Heart right ventricle (tissue), 16 donors: ENCODE measurements around the gene QTRT2. TPM values are rescaled to one million over a fixed set of nuclear protein-coding genes. Genes with fewer than 3 reads are reported as not detected.

Experiments used
- ATAC-seq, 8 donors: fragments of 200-7000 bp; cut with Tn5 transposase; one replicate each; pipeline ENCODE4 v1.9.1; 2020; ENCODE audit warnings: mild to moderate bottlenecking in 8 of 8, moderate library complexity in 8 of 8, moderate number of reproducible peaks in 1 of 8
- DNase-seq, 2 donors: peaks; one replicate each; pipeline ENCODE4 v3.0.0-alpha.2; 2020
- H3K27ac ChIP-seq, 10 donors: fragments of 200-600 bp; sonication (generic) in 2 of 10; one replicate each; pipeline versions ENCODE4 v1.5.0 to v1.8.0; 2020 to 2022; ENCODE audit warnings: mild to moderate bottlenecking in 3 of 10
- H3K27me3 ChIP-seq, 7 donors: fragments of 200-600 bp; one replicate each; pipeline ENCODE4 v1.8.0; 2021 to 2022; ENCODE audit warnings: mild to moderate bottlenecking in 2 of 7
- H3K36me3 ChIP-seq, 9 donors: fragments of 200-600 bp; sonication (generic) in 1 of 9; one replicate each; pipeline versions ENCODE4 v1.5.0 to v1.8.0; 2020 to 2022; ENCODE audit warnings: mild to moderate bottlenecking in 2 of 9
- H3K4me1 ChIP-seq, 9 donors: fragments of 200-600 bp; sonication (generic) in 1 of 9; one replicate each; pipeline versions ENCODE4 v1.5.0 to v1.8.0; 2020 to 2022; ENCODE audit warnings: mild to moderate bottlenecking in 4 of 9
- H3K4me3 ChIP-seq, 10 donors: fragments of 200-600 bp; sonication (generic) in 2 of 10; one replicate each; pipeline versions ENCODE4 v1.5.0 to v1.8.0; 2020 to 2022; ENCODE audit warnings: mild to moderate bottlenecking in 7 of 10, moderate library complexity in 2 of 10
- H3K9me3 ChIP-seq, 11 donors: fragments of 200-600 bp in 10 of 11; sonication (generic) in 2 of 11; one replicate each; pipeline versions ENCODE4 v1.5.0 to v1.8.0; 2013 to 2022; ENCODE audit warnings: mild to moderate bottlenecking in 2 of 11, control low read depth in 1 of 11, moderate library complexity in 1 of 11
- CTCF ChIP-seq, 9 donors: fragments of 200-600 bp; sonication (generic) in 2 of 9; IDR thresholded peaks; one replicate each; pipeline versions ENCODE4 v1.5.0 to v1.8.0; 2021 to 2022; ENCODE audit warnings: antibody characterized with exemption in 9 of 9, mild to moderate bottlenecking in 5 of 9, moderate library complexity in 1 of 9
- WGBS, 2 donors: extraction: QIAGEN DNeasy Blood & Tissue Kit; methylation state at CpG; one replicate each; pipeline ENCODE4 v1.1.7; 2013; ENCODE audit warnings: inconsistent platforms in 1 of 2; 5-methylcytosine and 5-hydroxymethylcytosine counted together
- intact Hi-C, 10 donors: fragments of 100-400 bp; cut with DNase I; formaldehyde crosslinking; loops; one replicate each; pipeline versions ENCODE4 v1.11.1 to v1.14.2; 2022
- polyA plus RNA-seq, 2 donors: library from polyadenylated mRNA; stranded (reverse); fragments of 200-250 nt; gene quantifications; one replicate each; pipeline ENCODE4 v1.2.3, GENCODE V29; 2013
- total RNA-seq, 10 donors: library from RNA; stranded (reverse); fragmentation: NEBNext Ultra II Directional in 3 of 10; extraction: Animal tissue kit (Norgen Biotek cat#: 25700) in 3 of 10; gene quantifications; one replicate each; pipeline versions ENCODE4 v1.2.1 to v1.2.4, GENCODE V29; 2021 to 2023
- donor health status: Arrhythmogenic right ventricular cardiomyopathy.
- donor health status: ischemic (EF 13 %, LVEDD 7.1; RV severe dilation, severe dysfunction).
- donor health status: healthy with polysubstance abuse.
- donor health status: DM: no; HTN: yes; CAD: no.
- donor health status: DM: no; HTN: no; CAD: no.
- donor health status: ischemic (EF 25% LVEDD 6.9; RV normal size, moderate dysfunction).
- donor health status: ischemic (EF 25% LVEDD 5.7; RV mildly dilated, moderate dysfunction).
- donor health status: healthy.
- donor health status: DM: yes; HTN: yes; CAD: no.
- donor health status: Ischemic cardiomyopathy.
- donor health status: ischemic (EF 35%, LVEDD 5.7; RV mildly dilated, moderate dysfunction).
- donor health status: nonischemic (EF 11% LVEDD 7.7; RV severe dilation, severe dysfunction).
- donor health status: DM: yes; HTN: yes; CAD: no.
- donor health status: PGD.
- donor health status: ischemic (EF 29% LVEDD 5.4; RV normal size, mild dysfunction).
- donor health status: nonischemic (EF 23%, LVEDD 6.1; RV moderate dilation, normal function).

The QTRT2 gene
- total and polyA plus RNA-seq, 12 donors: 3.4 to 9.7 (median 4.9) TPM

DNA sequence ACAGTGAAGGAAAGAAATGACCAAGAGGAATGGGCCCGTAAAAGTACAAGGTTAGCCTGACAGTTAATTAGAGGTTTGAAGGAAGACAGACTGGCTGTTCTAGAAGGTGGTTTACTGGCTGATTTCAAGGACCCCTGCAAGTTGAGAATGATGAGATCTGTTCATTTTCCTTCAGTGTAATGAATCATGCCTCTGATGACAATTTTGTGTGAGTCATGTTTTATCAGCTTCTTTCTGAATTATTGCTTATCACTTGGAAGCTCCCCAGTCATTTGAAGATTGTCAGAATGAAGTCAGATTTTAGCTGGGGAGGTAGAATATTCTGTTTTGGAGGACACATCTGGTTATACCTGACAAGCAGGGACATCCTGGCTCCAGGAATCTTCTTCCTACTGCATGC lies 71.7 kb downstream of the QTRT2 start:
- no peaks in the 10 kb centered on the region for H3K36me3 ChIP-seq
- H3K4me1 ChIP-seq: peaks cover 0 to 7% (median 0%) of the 10 kb centered on the region in 9 donors
- no peak for TF ChIP-seq CTCF (IDR thresholded peaks at IDR 0.05)
- no peak for DNase-seq
- H3K27me3 ChIP-seq: no peaks in the 10 kb centered on the region
- no peak for ATAC-seq
- 66 to 73% methylated on average over 1 of the region's 1 CpG for WGBS, 2 donors
- H3K27ac ChIP-seq: no peak overlapping the region
- no peak overlapping the region for H3K4me3 ChIP-seq
- intact Hi-C loops: no loop called here
- H3K9me3 ChIP-seq: no peaks in the 10 kb centered on the region

- H3K4me3 ChIP-seq: no peak overlapping the region
- no peak for TF ChIP-seq CTCF (IDR thresholded peaks at IDR 0.05)
- no peaks in the 10 kb centered on the region for H3K9me3 ChIP-seq
- H3K4me1 ChIP-seq: peaks cover 0 to under 1% (median 0%) of the 10 kb centered on the region in 9 donors
- DNase-seq (no peak), ATAC-seq (no peak)
- no peaks in the 10 kb centered on the region for H3K27me3 ChIP-seq
- intact Hi-C loops: no loop called here
- 94 to 97% methylated on average over 8 of the region's 8 CpGs for WGBS, 2 donors
- H3K27ac ChIP-seq: no peak overlapping the region
- H3K36me3 ChIP-seq: no peaks in the 10 kb centered on the region
Observed at GRCh38 chr3:114128826-114129225, 72.3 kb downstream of the QTRT2 start.

DNA sequence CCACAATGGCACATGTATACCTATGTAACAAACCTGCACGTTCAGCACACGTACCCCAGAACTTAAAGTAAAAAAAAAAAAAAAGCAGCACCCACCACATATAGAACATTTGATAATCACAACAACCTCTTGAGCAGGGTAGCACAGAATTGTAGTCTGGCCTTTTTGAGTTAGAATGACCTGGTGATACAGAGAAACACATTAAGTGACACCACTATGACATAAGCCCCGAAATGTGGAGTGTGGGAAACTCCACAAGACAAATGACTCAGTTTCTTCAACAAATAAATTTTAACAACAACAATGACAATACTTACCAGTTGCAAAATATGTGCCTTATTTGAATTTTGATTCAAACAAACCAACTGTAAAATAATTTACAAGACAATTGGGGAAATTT lies 76.0 kb downstream of the QTRT2 start:
- H3K27ac ChIP-seq: no peak overlapping the region
- no peaks in the 10 kb centered on the region for H3K36me3 ChIP-seq
- H3K27me3 ChIP-seq: no peaks in the 10 kb centered on the region
- H3K9me3 ChIP-seq: no peaks in the 10 kb centered on the region
- WGBS, 2 donors: 97 to 98% methylated on average over 3 of the region's 3 CpGs
- no peaks in the 10 kb centered on the region for H3K4me1 ChIP-seq
- DNase-seq: no peak
- intact Hi-C loops: no loop called here
- H3K4me3 ChIP-seq: no peak overlapping the region
- TF ChIP-seq CTCF (IDR thresholded peaks at IDR 0.05): no peak
- no peak for ATAC-seq

GRCh38 chr3:114133947-114134346 lies 77.4 kb downstream of the QTRT2 start:
- 95 to 98% methylated on average over 3 of the region's 3 CpGs for WGBS, 2 donors
- ATAC-seq (no peak), DNase-seq (no peak)
- no peak for TF ChIP-seq CTCF (IDR thresholded peaks at IDR 0.05)
- H3K9me3 ChIP-seq: no peaks in the 10 kb centered on the region
- intact Hi-C loops: no loop called here
- no peaks in the 10 kb centered on the region for H3K27me3 ChIP-seq
- no peaks in the 10 kb centered on the region for H3K36me3 ChIP-seq
- no peaks in the 10 kb centered on the region for H3K4me1 ChIP-seq
- no peak overlapping the region for H3K4me3 ChIP-seq
- no peak overlapping the region for H3K27ac ChIP-seq

Other genes with a start within 250 kb of the QTRT2 start
- gene GRAMD1C, start 217.9 kb upstream of the QTRT2 start, total RNA-seq: 1 to 10 TPM in 8 of 10 donors, under 1 TPM in 2; 0.37 to 4.7 (median 1.2) TPM
- gene GRAMD1C, start 217.9 kb upstream of the QTRT2 start, polyA plus RNA-seq: 1 to 10 TPM in 1 of 2 donors, under 1 TPM in 1; 0.49 to 1.5 TPM
- gene ZDHHC23, start 108.7 kb upstream of the QTRT2 start, total RNA-seq: 1 to 10 TPM; 1.1 to 3.7 (median 2.4) TPM
- gene ZDHHC23, start 108.7 kb upstream of the QTRT2 start, polyA plus RNA-seq: 1 to 10 TPM; 1.5 to 1.7 TPM
- 1 to 10 TPM in 8 of 10 donors, under 1 TPM in 2; 0.68 to 3.6 (median 1.8) TPM for gene CCDC191, start 211 bp upstream of the QTRT2 start, total RNA-seq
- 1 to 10 TPM in 1 of 2 donors, under 1 TPM in 1; 0.51 to 2.2 TPM for gene CCDC191, start 211 bp upstream of the QTRT2 start, polyA plus RNA-seq
- gene DRD3, start 122.3 kb downstream of the QTRT2 start, total RNA-seq: not detected
- gene DRD3, start 122.3 kb downstream of the QTRT2 start, polyA plus RNA-seq: not detected
- gene ZNF80, start 180.8 kb downstream of the QTRT2 start, total RNA-seq: under 1 TPM in 2 of 10 donors, not detected in 8; 0.09 to 0.10 TPM
- gene ZNF80, start 180.8 kb downstream of the QTRT2 start, polyA plus RNA-seq: not detected
- gene TIGIT, start 237.3 kb downstream of the QTRT2 start, total RNA-seq: 1 to 10 TPM in 1 of 10 donors, under 1 TPM in 5, not detected in 4; 0.07 to 2.5 (median 0.41) TPM
- under 1 TPM in 1 of 2 donors, not detected in 1; 0.14 TPM for gene TIGIT, start 237.3 kb downstream of the QTRT2 start, polyA plus RNA-seq